ENCODE results near the gene DNAJC12. TPM values are rescaled to one million over a fixed set of nuclear protein-coding genes. Genes with fewer than 3 reads are reported as not detected.

The DNAJC12 gene
- total and polyA plus RNA-seq, 2 of the 8 experiments (the other 6 are each of a cell fraction or from before 2014, with no cell fraction given): 0.86 to 4.2 TPM

- no peaks in the 10 kb centered on the region for H4K20me1 ChIP-seq (replicated peaks in 1 of 2; ENCODE audit: control insufficient read depth in 1 of 2, insufficient read depth in 2 of 2, low read length in 2 of 2)
- ChIA-PET CTCF (ENCODE audit: partially characterized antibody) (interaction anchor here (1.1 to 1.2 kb wide), 3 partner anchors 64 to 154 kb away, joined by 3 to 5 read pairs (median 3); no protein-coding TSS in a partner anchor), POLR2A (ENCODE audit: partially characterized antibody) (interaction anchor here (1.0 kb wide), 1 partner anchor 9 kb away, joined by 3 read pairs; no protein-coding TSS in a partner anchor)
- no peak overlapping the region for H2AFZ ChIP-seq (ENCODE audit: low read length)
- H3K14ac ChIP-seq (ENCODE audit: insufficient read length): no peak overlapping the region
- WGBS, 2 experiments (ENCODE audit: extremely low coverage in 1 of 2, insufficient coverage in 1 of 2, insufficient read length in 1 of 2, insufficient replicate concordance in 2 of 2, low coverage in 1 of 2, low lambda C conversion rate in 2 of 2, missing lambda C conversion rate in 1 of 2): 92% methylated on average over 3 of the region's 5 CpGs; no CpG with 5 or more reads in 1 of the 2 experiments
- H3K56ac ChIP-seq (replicated peaks; ENCODE audit: insufficient read length, low read depth, low read length): no peak overlapping the region
- H3K23me2 ChIP-seq (ENCODE audit: low read depth, low read length): peaks cover 2% of the 10 kb centered on the region; the same call in 1 of the 2 replicates
- no peak overlapping the region for H2BK15ac ChIP-seq (ENCODE audit: low read length)
- H3K4ac ChIP-seq (replicated peaks; ENCODE audit: insufficient read length, low read depth, low read length): no peak overlapping the region
- H2BK12ac ChIP-seq (ENCODE audit: low read depth, low read length): no peak overlapping the region
- no peak overlapping the region for H4K91ac ChIP-seq (replicated peaks; ENCODE audit: insufficient read length, low read length)
- H3K9ac ChIP-seq (replicated peaks in 1 of 4; ENCODE audit: extremely low read depth in 1 of 4, low read depth in 3 of 4, low read length in 3 of 4): no peak overlapping the region
- H2BK20ac ChIP-seq (ENCODE audit: low read length): no peak overlapping the region
- H4K8ac ChIP-seq (ENCODE audit: extremely low read depth, insufficient read depth, low read length): no peak overlapping the region
- H4K5ac ChIP-seq (ENCODE audit: insufficient read length, low read depth, low read length): no peak overlapping the region
- no peaks in the 10 kb centered on the region for H3K79me1 ChIP-seq (ENCODE audit: low read depth, low read length)
- H3K4me3 ChIP-seq (ENCODE audit: extremely low read depth in 1 of 4, insufficient read depth in 2 of 4, low read depth in 3 of 4, low read length in 4 of 4): no peak overlapping the region
- no peaks in the 10 kb centered on the region for H3K27me3 ChIP-seq (replicated peaks in 1 of 4; ENCODE audit: control insufficient read depth in 3 of 4, extremely low read depth in 1 of 4, insufficient read depth in 3 of 4, low read length in 3 of 4)
- H2AK5ac ChIP-seq (ENCODE audit: low read depth, low read length): no peak overlapping the region
- no peak overlapping the region for H3K23ac ChIP-seq (ENCODE audit: insufficient read length)
- no peaks in the 10 kb centered on the region for H3K36me3 ChIP-seq (ENCODE audit: control insufficient read depth in 2 of 4, insufficient read depth in 4 of 4, low read length in 3 of 4)
- no peak overlapping the region for H3K27ac ChIP-seq (ENCODE audit: low read depth, low read length)
- no peak overlapping the region for H2BK120ac ChIP-seq (replicated peaks; ENCODE audit: low read depth, low read length)
- no peak overlapping the region for H2BK5ac ChIP-seq (ENCODE audit: low read depth, low read length)
- no peak overlapping the region for H3K18ac ChIP-seq (ENCODE audit: extremely low read depth, low read length)
- H3K4me1 ChIP-seq (replicated peaks in 1 of 4; ENCODE audit: control insufficient read depth in 3 of 4, insufficient read depth in 4 of 4, low read length in 3 of 4): no peaks in the 10 kb centered on the region
- no peaks in the 10 kb centered on the region; a peak in 1 of 4 replicates for H3K79me2 ChIP-seq (ENCODE audit: control insufficient read depth in 1 of 2, insufficient read depth in 2 of 2, low read length in 2 of 2)
- DNase-seq (ENCODE audit: low read depth in 1 of 2, low spot score in 2 of 2) (no peak), FAIRE-seq (no peak)
- H3K9me3 ChIP-seq (ENCODE audit: insufficient read depth in 2 of 2, low read depth in 1 of 2, low read length in 1 of 2): no peaks in the 10 kb centered on the region
- no peak overlapping the region for H3K4me2 ChIP-seq (ENCODE audit: insufficient read depth in 1 of 2, low read depth in 2 of 2, low read length in 2 of 2)
- TF ChIP-seq POU5F1 (IDR thresholded peaks at IDR 0.05; ENCODE audit: low read depth, low read length): no peak
- TF ChIP-seq SRF (IDR thresholded peaks at IDR 0.05; ENCODE audit: low read depth, low read length): no peak
- TF ChIP-seq FOSL1 (IDR thresholded peaks at IDR 0.05; ENCODE audit: insufficient read depth, low read depth, low read length): no peak
- no peak for TF ChIP-seq SIN3A (conservative IDR thresholded peaks at IDR 0.05 in 1 of 2, IDR thresholded peaks at IDR 0.05 in 1 of 2; ENCODE audit: low read depth in 1 of 2, low read length in 2 of 2)
- TF ChIP-seq TAF7 (optimal IDR thresholded peaks at IDR 0.05; ENCODE audit: borderline replicate concordance, low read depth, low read length): no peak
- no peak for TF ChIP-seq SIRT6 (IDR thresholded peaks at IDR 0.05; ENCODE audit: low read length)
Observed at GRCh38 chr10:67852761-67853160, 14.8 kb upstream of the DNAJC12 start.
